22Rv1 (cell line): ENCODE measurements around the gene SMAD3.

Experiments used
- H3K27ac ChIP-seq: fragments of 450-650 bp; 2 replicates; pipeline ENCODE4 v1.5.1; 2017
- CTCF ChIP-seq: fragments of 450-650 bp; IDR thresholded peaks from 2 replicates; pipeline ENCODE4 v1.5.1; 2017; ENCODE audit warnings: mild to moderate bottlenecking
- ZFX ChIP-seq: fragments of 450-650 bp; IDR thresholded peaks from 2 replicates; pipeline ENCODE4 v1.6.1; 2017; ENCODE audit warnings: antibody characterized with exemption, borderline replicate concordance

Gene SMAD3

GRCh38 chr15:67193223-67193990 is 128.0 kb downstream of the SMAD3 start:
- H3K27ac ChIP-seq = no peak overlapping the region
- TF ChIP-seq ZFX = no peak
- TF ChIP-seq CTCF = no peak

GRCh38 chr15:67194171-67195114 is 129.0 kb downstream of the SMAD3 start:
- TF ChIP-seq CTCF (no peak), ZFX (no peak)
- no peak overlapping the region for H3K27ac ChIP-seq

GRCh38 chr15:67195305-67195704 is 129.9 kb downstream of the SMAD3 start:
- TF ChIP-seq ZFX (no peak), CTCF (no peak)
- H3K27ac ChIP-seq = no peak overlapping the region

GRCh38 chr15:67196222-67196621 is 130.8 kb downstream of the SMAD3 start:
- TF ChIP-seq CTCF (no peak), ZFX (no peak)

GRCh38 chr15:67196672-67197363 is 131.4 kb downstream of the SMAD3 start:
- TF ChIP-seq ZFX = no peak
- no peak for TF ChIP-seq CTCF

More at GRCh38 chr15:67196222-67196621, 130.8 kb downstream of the SMAD3 start:
- no peak overlapping the region for H3K27ac ChIP-seq

GRCh38 chr15:67197364-67197695 is 131.9 kb downstream of the SMAD3 start:
- no peak for TF ChIP-seq ZFX
- TF ChIP-seq CTCF = no peak
- H3K27ac ChIP-seq = no peak overlapping the region

More at GRCh38 chr15:67196672-67197363, 131.4 kb downstream of the SMAD3 start:
- H3K27ac ChIP-seq = no peak overlapping the region
